HG03060 (cell line): ENCODE results near the gene SSTR4.

Source experiments
- ATAC-seq: cut with Tn5 transposase; IDR thresholded peaks from one replicate; pipeline ENCODE4 v1.9.1; 2021; ENCODE audit warnings: low read depth, moderate number of reproducible peaks; ENCODE audit not compliant: unreplicated experiment

The SSTR4 gene

GRCh38 chr20:23063168-23063567 lies 28.1 kb downstream of the SSTR4 start:
- ATAC-seq = no peak

- ATAC-seq = no peak
These were observed 28.5 kb downstream of the SSTR4 start for GRCh38 chr20:23063581-23063980.

GRCh38 chr20:23065266-23066201 lies 30.4 kb downstream of the SSTR4 start:
- no peak for ATAC-seq

GRCh38 chr20:23066772-23067171 lies 31.7 kb downstream of the SSTR4 start:
- no peak for ATAC-seq

GRCh38 chr20:23068283-23068682 lies 33.2 kb downstream of the SSTR4 start:
- no peak for ATAC-seq

GRCh38 chr20:23069108-23069507 lies 34.0 kb downstream of the SSTR4 start:
- ATAC-seq = no peak

GRCh38 chr20:23071398-23071797 lies 36.3 kb downstream of the SSTR4 start:
- ATAC-seq = no peak

GRCh38 chr20:23071996-23072395 lies 36.9 kb downstream of the SSTR4 start:
- no peak for ATAC-seq

- ATAC-seq = no peak
These were observed 37.9 kb downstream of the SSTR4 start for GRCh38 chr20:23072892-23073586.

GRCh38 chr20:23074052-23074451 lies 38.9 kb downstream of the SSTR4 start:
- no peak for ATAC-seq

GRCh38 chr20:23077277-23077676 lies 42.2 kb downstream of the SSTR4 start:
- no peak for ATAC-seq

GRCh38 chr20:23078351-23079015 lies 43.4 kb downstream of the SSTR4 start:
- ATAC-seq = no peak

- ATAC-seq = no peak
These were observed 43.9 kb downstream of the SSTR4 start for GRCh38 chr20:23079016-23079351.

- no peak for ATAC-seq
These were observed 44.8 kb downstream of the SSTR4 start for GRCh38 chr20:23079926-23080325.

GRCh38 chr20:23080521-23080920 lies 45.4 kb downstream of the SSTR4 start:
- ATAC-seq = no peak

- no peak for ATAC-seq
These were observed 46.2 kb downstream of the SSTR4 start for GRCh38 chr20:23081263-23081819.

GRCh38 chr20:23082846-23083552 lies 47.9 kb downstream of the SSTR4 start:
- ATAC-seq = no peak

GRCh38 chr20:23083553-23084220 lies 48.6 kb downstream of the SSTR4 start:
- ATAC-seq = no peak

- ATAC-seq = no peak
These were observed 49.3 kb downstream of the SSTR4 start for GRCh38 chr20:23084282-23084844.
